HepG2 (cell line): ENCODE results near the gene PDXDC1.
"Not testable (repeated sequence)": the region's sequence is repeated elsewhere in the genome, so short reads cannot be mapped to it uniquely, and the experiment has no call there.

Source experiments
- ATF3 ChIP-seq: sonication (generic); formaldehyde crosslinking; IDR thresholded peaks from 2 replicates; pipeline ENCODE4 v1.4.0; 2020; ENCODE audit warnings: missing genetic modification reagents
- DRAP1 ChIP-seq: IDR thresholded peaks from 2 replicates; pipeline ENCODE4 v1.6.1; 2016; ENCODE audit warnings: missing genetic modification reagents, missing compliant biosample characterization
- EZH2 ChIP-seq: conservative IDR thresholded peaks from 2 replicates; pipeline ENCODE4 v1.6.1; 2012; ENCODE audit warnings: mild to moderate bottlenecking, low read depth, low read length, moderate library complexity

DNA sequence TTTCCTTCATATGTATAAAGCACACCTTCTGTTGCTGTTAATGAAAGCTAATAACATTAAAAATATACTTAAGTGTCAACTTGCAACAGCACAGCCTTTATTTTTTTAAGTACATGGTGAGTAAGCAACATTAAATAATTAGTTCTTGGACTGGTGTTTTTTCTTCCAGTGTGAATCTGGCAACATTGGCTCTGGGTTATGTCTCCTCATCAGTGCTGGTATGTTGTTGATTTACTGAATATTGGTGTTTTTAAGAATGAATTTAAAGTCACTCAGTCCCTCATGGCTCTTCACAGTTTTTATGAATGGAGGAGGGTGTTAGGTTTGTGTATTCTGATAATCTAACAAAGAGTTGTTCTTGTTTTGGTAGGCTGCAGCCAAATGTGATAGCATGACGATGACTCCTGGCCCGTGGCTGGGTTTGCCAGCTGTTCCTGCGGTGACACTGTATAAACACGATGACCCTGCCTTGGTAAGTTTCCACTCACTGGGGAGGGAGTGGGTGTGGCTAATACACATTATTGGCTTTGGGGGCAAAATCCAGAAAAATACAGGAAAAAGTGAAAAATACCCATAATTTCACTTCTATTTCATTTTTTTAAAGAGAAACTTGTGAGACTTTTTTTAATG, 42.2 kb downstream of the PDXDC1 start:
- TF ChIP-seq DRAP1 (CRISPR knock-in tag); EZH2; ATF3: not testable (repeated sequence)
